CD4-positive, alpha-beta T cell (primary cell): ENCODE measurements around the gene CLSTN2. TPM values are rescaled to one million over a fixed set of nuclear protein-coding genes. Genes with fewer than 3 reads are reported as not detected.

Experiments used
- ATAC-seq: fragments of 200-7000 bp; cut with Tn5 transposase; one replicate; pipeline ENCODE4 v1.10.0; 2022; ENCODE audit warnings: mild to moderate bottlenecking; ENCODE audit not compliant: poor library complexity
- CTCF ChIA-PET: fragments of 350-600 bp; sonication (Branson Sonifier 250); formaldehyde crosslinking; loops from one replicate; lab custom pipeline; 2021; ENCODE audit warnings: antibody characterized with exemption, inconsistent platforms; lab: Charles Lee
- POLR2A ChIA-PET: fragments of 350-600 bp; sonication (Branson Sonifier 250); formaldehyde crosslinking; loops from one replicate; lab custom pipeline; 2021; ENCODE audit warnings: antibody characterized with exemption, inconsistent platforms; lab: Charles Lee
- DNase-seq, 14 experiments: peaks; one replicate each; pipeline ENCODE4 v3.0.0-alpha.2; 2013 to 2020; ENCODE audit warnings: mixed read lengths in 2 of 14
- H3K27ac ChIP-seq, 2 donors: one replicate each; pipeline versions ENCODE4 v1.5.1 to v1.7.0; 2013; ENCODE audit warnings: low read length in 2 of 2, low read depth in 1 of 2, mild to moderate bottlenecking in 1 of 2
- H3K27me3 ChIP-seq, 2 experiments: 1 replicate in 1 of 2; 2 replicates in 1 of 2; pipeline versions ENCODE4 v1.6.1 to v1.7.0; 2013; ENCODE audit warnings: low read length in 2 of 2, control low read depth in 1 of 2, mild to moderate bottlenecking in 1 of 2, moderate library complexity in 1 of 2; ENCODE audit not compliant: insufficient read depth in 2 of 2, control insufficient read depth in 1 of 2
- H3K36me3 ChIP-seq: one replicate; pipeline ENCODE4 v1.6.1; 2013; ENCODE audit warnings: low read length, control low read depth; ENCODE audit not compliant: insufficient read depth
- H3K4me1 ChIP-seq: one replicate; pipeline ENCODE4 v1.6.1; 2013; ENCODE audit warnings: low read length, control low read depth; ENCODE audit not compliant: insufficient read depth
- H3K4me3 ChIP-seq: one replicate; pipeline ENCODE4 v1.5.1; 2013; ENCODE audit warnings: mild to moderate bottlenecking, low read length, moderate library complexity
- H3K9me3 ChIP-seq, 2 experiments: 1 replicate in 1 of 2; 2 replicates in 1 of 2; pipeline versions ENCODE4 v1.6.1 to v1.7.0; 2013; ENCODE audit warnings: low read length in 2 of 2, mild to moderate bottlenecking in 2 of 2, control low read depth in 1 of 2, moderate library complexity in 1 of 2; ENCODE audit not compliant: control insufficient read depth in 1 of 2, insufficient read depth in 1 of 2
- H3K27ac Mint-ChIP-seq: one replicate; pipeline ENCODE4 v1.8.0; 2020; ENCODE audit warnings: mixed read lengths
- H3K27me3 Mint-ChIP-seq: one replicate; pipeline ENCODE4 v1.8.0; 2021; ENCODE audit warnings: mixed read lengths
- H3K36me3 Mint-ChIP-seq: one replicate; pipeline ENCODE4 v1.8.0; 2021; ENCODE audit warnings: low read depth, mixed read lengths
- H3K4me1 Mint-ChIP-seq: one replicate; pipeline ENCODE4 v1.8.0; 2021; ENCODE audit warnings: low read depth, mixed read lengths
- H3K4me3 Mint-ChIP-seq: one replicate; pipeline ENCODE4 v1.8.0; 2020; ENCODE audit warnings: mild to moderate bottlenecking, mixed read lengths
- H3K9me3 Mint-ChIP-seq: one replicate; pipeline ENCODE4 v1.8.0; 2020; ENCODE audit warnings: mixed read lengths
- CTCF ChIP-seq: fragments of 200-600 bp; IDR thresholded peaks from one replicate; pipeline ENCODE4 v1.8.0; 2022; ENCODE audit warnings: antibody characterized with exemption, mild to moderate bottlenecking
- intact Hi-C, 2 experiments: fragments of 100-400 bp; cut with DNase I in 1 of 2; cut with micrococcal nuclease in 1 of 2; formaldehyde crosslinking; loops; one replicate each; pipeline versions ENCODE4 v1.15.1 to v1.9.0; 2023 to 2025; cut with DNase I, micrococcal nuclease
- total RNA-seq, 174 experiments: library from RNA in 2 of 174; stranded (reverse) in 2 of 174; gene quantifications; one replicate each; pipeline ENCODE4 v1.2.3 and lab custom pipeline; 2021 to 2026

The CLSTN2 gene
- total RNA-seq, 2 experiments from 2014 or later, result not detected

GRCh38 chr3:140375002-140375401 is 440.0 kb downstream of the CLSTN2 start:
- Histone ChIP-seq H3K27me3 (no peaks in the 10 kb centered on the region), H3K27ac (no peak overlapping the region), H3K9me3 (no peaks in the 10 kb centered on the region), H3K36me3 (no peaks in the 10 kb centered on the region), H3K4me3 (no peak overlapping the region), H3K4me1 (no peaks in the 10 kb centered on the region)
- H3K27me3 Mint-ChIP-seq, result peaks cover 6% of the 10 kb centered on the region
- CTCF ChIA-PET, result no interaction called here
- H3K27ac Mint-ChIP-seq, result no peak overlapping the region
- POLR2A ChIA-PET, result no interaction called here
- H3K9me3 Mint-ChIP-seq, result no peaks in the 10 kb centered on the region
- intact Hi-C loops, result no loop called here
- no peak for TF ChIP-seq CTCF
- ATAC-seq (no peak), DNase-seq (no peak)
- H3K4me3 Mint-ChIP-seq, result no peak overlapping the region
- no peaks in the 10 kb centered on the region for H3K36me3 Mint-ChIP-seq
- no peaks in the 10 kb centered on the region for H3K4me1 Mint-ChIP-seq

- CTCF ChIA-PET, result no interaction called here
- H3K4me1 ChIP-seq, result no peaks in the 10 kb centered on the region
- Mint-ChIP-seq H3K36me3 (no peaks in the 10 kb centered on the region), H3K4me1 (no peaks in the 10 kb centered on the region), H3K4me3 (no peak overlapping the region), H3K9me3 (no peaks in the 10 kb centered on the region), H3K27me3 (peaks cover 6% of the 10 kb centered on the region), H3K27ac (no peak overlapping the region)
- no peaks in the 10 kb centered on the region for H3K9me3 ChIP-seq
- H3K4me3 ChIP-seq, result no peak overlapping the region
- intact Hi-C loops, result no loop called here
- DNase-seq (no peak), ATAC-seq (no peak)
- no peak overlapping the region for H3K27ac ChIP-seq
- H3K27me3 ChIP-seq, result no peaks in the 10 kb centered on the region
- POLR2A ChIA-PET, result no interaction called here
- no peaks in the 10 kb centered on the region for H3K36me3 ChIP-seq
- no peak for TF ChIP-seq CTCF
Observed at GRCh38 chr3:140376136-140376889, 441.3 kb downstream of the CLSTN2 start.

- no peak overlapping the region for H3K27ac Mint-ChIP-seq
Observed at GRCh38 chr3:140377644-140378043, 442.7 kb downstream of the CLSTN2 start.

More at GRCh38 chr3:140377644-140378043, 442.7 kb downstream of the CLSTN2 start:
- H3K36me3 Mint-ChIP-seq, result no peaks in the 10 kb centered on the region
- H3K9me3 Mint-ChIP-seq, result no peaks in the 10 kb centered on the region
- intact Hi-C loops, result no loop called here
- Histone ChIP-seq H3K4me3 (no peak overlapping the region), H3K27me3 (no peaks in the 10 kb centered on the region), H3K36me3 (no peaks in the 10 kb centered on the region), H3K4me1 (no peaks in the 10 kb centered on the region), H3K27ac (no peak overlapping the region), H3K9me3 (no peaks in the 10 kb centered on the region)
- no peak for DNase-seq
- no peak for ATAC-seq
- H3K27me3 Mint-ChIP-seq, result peaks cover 6% of the 10 kb centered on the region
- no peak for TF ChIP-seq CTCF
- POLR2A ChIA-PET, result no interaction called here
- no peaks in the 10 kb centered on the region for H3K4me1 Mint-ChIP-seq
- CTCF ChIA-PET, result no interaction called here
- H3K4me3 Mint-ChIP-seq, result no peak overlapping the region
